HEK293 (cell line): Measurements from ENCODE around the gene SKAP1.

Experiments
- CTCF ChIA-PET: fragments of 350-600 bp; formaldehyde crosslinking; extraction: SDS; loops from one replicate; lab custom pipeline; 2021; ENCODE audit warnings: antibody characterized with exemption; lab: Yijun Ruan, JAX
- POLR2A ChIA-PET: fragments of 300-600 bp; formaldehyde crosslinking; extraction: SDS; loops from one replicate; lab custom pipeline; 2020; ENCODE audit warnings: antibody characterized with exemption, inconsistent platforms; lab: Yijun Ruan, JAX
- H3K27ac ChIP-seq: fragments of 200-500 bp; sonication (Bioruptor generic); 2 replicates; pipeline ENCODE4 v1.5.1; 2014; ENCODE audit warnings: low read depth, low read length, control low read depth, inconsistent platforms; ENCODE audit errors: extremely low read depth
- H3K36me3 ChIP-seq, 2 experiments: fragments of 200-500 bp in 1 of 2; sonication (Bioruptor generic) in 1 of 2; 1 replicate in 1 of 2; 2 replicates in 1 of 2; pipeline ENCODE4 v1.5.1; 2014 to 2017; ENCODE audit warnings: inconsistent platforms in 2 of 2, low read length in 2 of 2; ENCODE audit not compliant: control insufficient read depth in 2 of 2, insufficient read depth in 1 of 2
- H3K4me1 ChIP-seq: fragments of 200-500 bp; sonication (Bioruptor generic); 2 replicates; pipeline ENCODE4 v1.5.1; 2014; ENCODE audit warnings: mild to moderate bottlenecking, low read length, inconsistent platforms; ENCODE audit not compliant: control insufficient read depth, insufficient read depth
- H3K4me3 ChIP-seq: 2 replicates; pipeline ENCODE4 v1.5.1; 2011; ENCODE audit warnings: low read depth, mild to moderate bottlenecking, control low read depth, low read length, moderate library complexity
- H3K9me3 ChIP-seq: fragments of 200-500 bp; sonication (Bioruptor generic); 2 replicates; pipeline ENCODE4 v1.5.1; 2014; ENCODE audit warnings: low read depth, low read length, inconsistent platforms; ENCODE audit not compliant: control insufficient read depth, insufficient read depth
- GLIS2 ChIP-seq: fragments of 450-650 bp; formaldehyde crosslinking; IDR thresholded peaks from 2 replicates; pipeline ENCODE4 v1.5.1; 2016; ENCODE audit warnings: missing biosample characterization, missing genetic modification characterization
- HOXD13 ChIP-seq: sonication (generic); formaldehyde crosslinking; IDR thresholded peaks from 2 replicates; pipeline ENCODE4 v1.8.0; 2022; ENCODE audit warnings: missing genetic modification reagents, borderline replicate concordance
- PBX3 ChIP-seq: sonication (generic); formaldehyde crosslinking; IDR thresholded peaks from 2 replicates; pipeline ENCODE4 v1.8.1; 2022; ENCODE audit warnings: mild to moderate bottlenecking, moderate library complexity, missing genetic modification reagents
- PRDM6 ChIP-seq: fragments of 450-650 bp; formaldehyde crosslinking; IDR thresholded peaks from 2 replicates; pipeline ENCODE4 v1.5.1; 2017; ENCODE audit warnings: missing biosample characterization, missing genetic modification characterization
- SCRT2 ChIP-seq: fragments of 450-650 bp; formaldehyde crosslinking; IDR thresholded peaks from 2 replicates; pipeline ENCODE4 v1.5.1; 2016; ENCODE audit warnings: missing biosample characterization, missing genetic modification characterization
- ZBTB48 ChIP-seq: fragments of 450-650 bp; formaldehyde crosslinking; IDR thresholded peaks from 2 replicates; pipeline ENCODE4 v1.5.1; 2016; ENCODE audit warnings: missing biosample characterization, missing genetic modification characterization
- ZFP37 ChIP-seq: fragments of 450-650 bp; formaldehyde crosslinking; IDR thresholded peaks from 2 replicates; pipeline ENCODE4 v1.5.1; 2016; ENCODE audit warnings: missing biosample characterization, missing genetic modification characterization
- ZFP69B ChIP-seq: fragments of 450-650 bp; formaldehyde crosslinking; IDR thresholded peaks from 2 replicates; pipeline ENCODE4 v1.5.1; 2016; ENCODE audit warnings: missing biosample characterization, missing genetic modification characterization
- ZNF132 ChIP-seq: fragments of 450-650 bp; formaldehyde crosslinking; IDR thresholded peaks from 2 replicates; pipeline ENCODE4 v1.5.1; 2017; ENCODE audit warnings: missing biosample characterization, missing genetic modification characterization, borderline replicate concordance
- ZNF19 ChIP-seq: fragments of 450-650 bp; formaldehyde crosslinking; IDR thresholded peaks from 2 replicates; pipeline ENCODE4; 2016; ENCODE audit warnings: missing biosample characterization, missing genetic modification characterization, low read depth
- ZNF23 ChIP-seq: fragments of 450-650 bp; formaldehyde crosslinking; IDR thresholded peaks from 2 replicates; pipeline ENCODE4 v1.5.1; 2016; ENCODE audit warnings: missing biosample characterization, missing genetic modification characterization, borderline replicate concordance
- ZNF26 ChIP-seq: fragments of 450-650 bp; formaldehyde crosslinking; IDR thresholded peaks from 2 replicates; pipeline ENCODE4 v1.5.1; 2016; ENCODE audit warnings: missing biosample characterization, missing genetic modification characterization
- ZNF335 ChIP-seq: fragments of 450-650 bp; formaldehyde crosslinking; conservative IDR thresholded peaks from 2 replicates; pipeline ENCODE4 v1.5.1; 2016; ENCODE audit warnings: missing biosample characterization, missing genetic modification characterization
- ZNF510 ChIP-seq: fragments of 450-650 bp; formaldehyde crosslinking; IDR thresholded peaks from 2 replicates; pipeline ENCODE4 v1.5.1; 2018; ENCODE audit warnings: mild to moderate bottlenecking, missing genetic modification characterization, missing biosample characterization; ENCODE audit not compliant: insufficient replicate concordance
- ZNF513 ChIP-seq: fragments of 450-650 bp; IDR thresholded peaks from 2 replicates; pipeline ENCODE4 v1.5.1; 2018; ENCODE audit warnings: missing biosample characterization, missing genetic modification characterization
- ZNF585B ChIP-seq: fragments of 450-650 bp; formaldehyde crosslinking; IDR thresholded peaks from 2 replicates; pipeline ENCODE4 v1.5.1; 2016; ENCODE audit warnings: missing biosample characterization, missing genetic modification characterization
- ZNF596 ChIP-seq: fragments of 450-650 bp; IDR thresholded peaks from 2 replicates; pipeline ENCODE4 v1.5.0; 2018; ENCODE audit warnings: missing biosample characterization, mild to moderate bottlenecking, missing genetic modification characterization, moderate library complexity
- ZNF600 ChIP-seq: fragments of 450-650 bp; formaldehyde crosslinking; IDR thresholded peaks from 2 replicates; pipeline ENCODE4 v1.5.1; 2016; ENCODE audit warnings: missing biosample characterization, missing genetic modification characterization
- ZNF785 ChIP-seq: fragments of 450-650 bp; formaldehyde crosslinking; IDR thresholded peaks from 2 replicates; pipeline ENCODE4 v1.5.1; 2016; ENCODE audit warnings: missing biosample characterization, missing genetic modification characterization
- ZSCAN18 ChIP-seq: fragments of 450-650 bp; formaldehyde crosslinking; IDR thresholded peaks from 2 replicates; pipeline ENCODE4 v1.5.1; 2016; ENCODE audit warnings: missing biosample characterization, missing genetic modification characterization

SKAP1 gene

GRCh38 chr17:48335858-48336500, 94.0 kb downstream of the SKAP1 start (continued):
- TF ChIP-seq ZNF596 (tag by site-specific recombination) (no peak), ZNF19 (tag by site-specific recombination) (no peak), ZSCAN18 (tag by site-specific recombination) (no peak), PBX3 (CRISPR knock-in tag) (no peak), ZFP69B (no peak), ZNF513 (tag by site-specific recombination) (peak; percentile 61; the same call in 1 of the 2 replicates), ZNF23 (tag by site-specific recombination) (no peak), HOXD13 (CRISPR knock-in tag) (no peak)

- POLR2A ChIA-PET = interaction anchor here (1.0 kb wide), 1 partner anchor 220 kb away, joined by 3 read pairs; no protein-coding TSS in a partner anchor
Measured at GRCh38 chr17:48335146-48335784, 94.7 kb downstream of the SKAP1 start.

GRCh38 chr17:48333034-48333530, 96.9 kb downstream of the SKAP1 start:
- Histone ChIP-seq H3K9me3 (no peaks in the 10 kb centered on the region), H3K4me3 (no peak overlapping the region), H3K36me3 (no peaks in the 10 kb centered on the region), H3K4me1 (peaks cover 21% of the 10 kb centered on the region; the same call in 1 of the 2 replicates), H3K27ac (no peak overlapping the region)
- ChIA-PET POLR2A (no interaction called here), CTCF (interaction anchor here (0.6 to 7.6 kb wide), 14 partner anchors 8 to 286 kb away, joined by 3 to 69 read pairs (median 6); partner anchors contain the start of gene HOXB5)
- TF ChIP-seq PRDM6 (tag by site-specific recombination) (peak; percentile 57), ZNF26 (no peak), SCRT2 (tag by site-specific recombination) (no peak), ZNF335 (tag by site-specific recombination) (peak; percentile 73), ZNF600 (tag by site-specific recombination) (peak; percentile 80)

More at GRCh38 chr17:48335146-48335784, 94.7 kb downstream of the SKAP1 start:
- H3K9me3 ChIP-seq = no peaks in the 10 kb centered on the region
- TF ChIP-seq ZNF132 (tag by site-specific recombination) = no peak
- no peak for TF ChIP-seq ZNF510 (tag by site-specific recombination)
- no peak for TF ChIP-seq ZNF585B (tag by site-specific recombination)
- no peak for TF ChIP-seq ZNF785
- TF ChIP-seq ZNF335 (tag by site-specific recombination) = peak; percentile 47; the same call in 1 of the 2 replicates
- 0 out of 2 replicates have a peak, but pooled peaks have one; percentile 62 for TF ChIP-seq ZFP37 (tag by site-specific recombination)
- peak; percentile 83 for TF ChIP-seq ZBTB48 (tag by site-specific recombination)
- TF ChIP-seq GLIS2 = no peak
- H3K36me3 ChIP-seq = no peaks in the 10 kb centered on the region
- CTCF ChIA-PET = interaction anchor here (0.6 to 7.6 kb wide), 58 partner anchors 9 to 304 kb away, joined by 3 to 69 read pairs (median 4); partner anchors contain the start of genes HOXB5 and HOXB9
- peaks cover 19% of the 10 kb centered on the region; the same call in 1 of the 2 replicates for H3K4me1 ChIP-seq
- H3K4me3 ChIP-seq = no peak overlapping the region
- no peak overlapping the region for H3K27ac ChIP-seq
